NCI-H524 (cell line): ENCODE data around the gene PDE8A.
"Not testable (repeated sequence)": the region's sequence is repeated elsewhere in the genome, so short reads cannot be mapped to it uniquely, and the experiment has no call there.

Experiments used
- DNase-seq, 2 experiments: peaks; one replicate each; lab custom pipeline; 2025; lab: John Stamatoyannopoulos, UW

PDE8A gene

GRCh38 chr15:84988909-84989644 lies 7.4 kb downstream of the PDE8A start:
- no peak for DNase-seq

GRCh38 chr15:84990507-84990906 lies 8.9 kb downstream of the PDE8A start:
- no peak for DNase-seq

- DNase-seq: no peak
Measured at GRCh38 chr15:84991014-84991712, 9.5 kb downstream of the PDE8A start.

- no peak for DNase-seq
Measured at GRCh38 chr15:84992157-84992944, 10.7 kb downstream of the PDE8A start.

GRCh38 chr15:84996055-84996454 lies 14.4 kb downstream of the PDE8A start:
- no peak for DNase-seq

- not testable (repeated sequence) for DNase-seq
Measured at GRCh38 chr15:84996714-84997113, 15.1 kb downstream of the PDE8A start.

GRCh38 chr15:84997214-84997613 lies 15.6 kb downstream of the PDE8A start:
- DNase-seq: not testable (repeated sequence)

- DNase-seq: no peak
Measured at GRCh38 chr15:85000189-85000864, 18.7 kb downstream of the PDE8A start.

- DNase-seq: no peak
Measured at GRCh38 chr15:85000937-85001336, 19.3 kb downstream of the PDE8A start.

GRCh38 chr15:85002517-85002916 lies 20.9 kb downstream of the PDE8A start:
- DNase-seq: no peak

- no peak for DNase-seq
Measured at GRCh38 chr15:85003593-85004312, 22.1 kb downstream of the PDE8A start.

GRCh38 chr15:85004550-85004949 lies 22.9 kb downstream of the PDE8A start:
- DNase-seq: no peak

GRCh38 chr15:85005319-85005718 lies 23.7 kb downstream of the PDE8A start:
- DNase-seq: no peak

- DNase-seq: no peak
Measured at GRCh38 chr15:85005746-85006145, 24.1 kb downstream of the PDE8A start.

GRCh38 chr15:85006201-85006600 lies 24.5 kb downstream of the PDE8A start:
- DNase-seq: no peak

- no peak for DNase-seq
Measured at GRCh38 chr15:85006655-85007054, 25.0 kb downstream of the PDE8A start.

GRCh38 chr15:85007137-85007536 lies 25.5 kb downstream of the PDE8A start:
- DNase-seq: no peak

- no peak for DNase-seq
Measured at GRCh38 chr15:85007741-85008397, 26.2 kb downstream of the PDE8A start.

GRCh38 chr15:85008474-85009260 lies 27.0 kb downstream of the PDE8A start:
- DNase-seq: no peak

GRCh38 chr15:85009435-85009834 lies 27.8 kb downstream of the PDE8A start:
- no peak for DNase-seq
